HepG2 (cell line): Measurements from ENCODE around the gene GLIS1. TPM values are rescaled to one million over a fixed set of nuclear protein-coding genes. Genes with fewer than 3 reads are reported as not detected.

Experiments used
- ATAC-seq: fragments of 200-7000 bp; cut with Tn5 transposase; 3 replicates; pipeline ENCODE4 v1.9.1; 2020; ENCODE audit warnings: mild to moderate bottlenecking, moderate library complexity
- BruUV-seq: library from RNA; stranded (reverse); fragments of 400-500 nt; replicated peaks from 2 replicates; lab custom pipeline; 2021; lab: Mats Ljungman, UMichigan
- CTCF ChIA-PET: fragments of 300-600 bp; formaldehyde crosslinking; extraction: SDS; loops from one replicate; lab custom pipeline; 2021; ENCODE audit warnings: low total read pairs, inconsistent platforms, low intra/inter-chr PET ratio; lab: Yijun Ruan, JAX
- POLR2A ChIA-PET: fragments of 350-600 bp; sonication (Branson Sonifier 250); formaldehyde crosslinking; loops from one replicate; lab custom pipeline; 2020; ENCODE audit warnings: antibody characterized with exemption, inconsistent platforms; lab: Yijun Ruan, JAX
- DNase-seq: peaks from one replicate; pipeline ENCODE4 v3.0.0-alpha.2; 2015; ENCODE audit warnings: low spot score
- FAIRE-seq: peaks from 3 replicates; lab custom pipeline; 2011; peaks lifted over from hg19 to GRCh38; lab: Jason Lieb, UNC
- H2AFZ ChIP-seq: one replicate; pipeline ENCODE4 v1.6.1; 2011; ENCODE audit warnings: low read length, inconsistent platforms
- H3K27ac ChIP-seq: fragments of 300-600 bp; 3 replicates; pipeline ENCODE4 v1.8.0; 2011; ENCODE audit warnings: mixed run types, mild to moderate bottlenecking, mixed read lengths, low read length, inconsistent platforms; ENCODE audit not compliant: insufficient read depth; ENCODE audit errors: extremely low read length
- H3K27me3 ChIP-seq, 2 experiments: fragments of 200-600 bp in 1 of 2; 2 replicates in 1 of 2; 3 replicates in 1 of 2; pipeline versions ENCODE4 v1.6.0 to v1.8.0; 2011; ENCODE audit warnings: low read length in 2 of 2, mild to moderate bottlenecking in 2 of 2, moderate library complexity in 2 of 2, inconsistent platforms in 1 of 2; ENCODE audit not compliant: insufficient read depth in 2 of 2, control insufficient read depth in 1 of 2
- H3K36me3 ChIP-seq, 2 experiments: fragments of 200-600 bp in 1 of 2; replicated peaks in 1 of 2; 2 replicates in 1 of 2; 3 replicates in 1 of 2; pipeline versions ENCODE4 v1.5.1 to v1.8.0; 2011; ENCODE audit warnings: low read length in 2 of 2, inconsistent platforms in 1 of 2; ENCODE audit not compliant: insufficient read depth in 2 of 2, control insufficient read depth in 1 of 2
- H3K4me1 ChIP-seq: 2 replicates; pipeline ENCODE4 v1.5.1; 2012; ENCODE audit warnings: low read length, inconsistent platforms; ENCODE audit not compliant: insufficient read depth
- H3K4me2 ChIP-seq: 2 replicates; pipeline ENCODE4 v1.6.0; 2011; ENCODE audit warnings: low read depth, low read length, inconsistent platforms
- H3K4me3 ChIP-seq, 3 experiments: fragments of 200-600 bp in 1 of 3; sonication (generic), shearing (Covaris generic) in 1 of 3; replicated peaks in 1 of 3; 2 replicates each; pipeline ENCODE4 v1.5.1; 2011 to 2016; ENCODE audit warnings: low read length in 3 of 3, inconsistent platforms in 2 of 3, low read depth in 2 of 3, mild to moderate bottlenecking in 2 of 3, control low read depth in 1 of 3, mixed read lengths in 1 of 3; ENCODE audit not compliant: insufficient read depth in 1 of 3
- H3K79me2 ChIP-seq: one replicate; pipeline ENCODE4 v1.6.1; 2011; ENCODE audit warnings: low read length, inconsistent platforms; ENCODE audit not compliant: insufficient read depth
- H3K9ac ChIP-seq: 2 replicates; pipeline ENCODE4 v1.6.0; 2011; ENCODE audit warnings: mild to moderate bottlenecking, low read depth, low read length, inconsistent platforms; ENCODE audit not compliant: insufficient read depth
- H3K9me3 ChIP-seq: 2 replicates; pipeline ENCODE4 v1.5.1; 2012; ENCODE audit warnings: mild to moderate bottlenecking, low read length
- H4K20me1 ChIP-seq: 2 replicates; pipeline ENCODE4 v1.6.0; 2011; ENCODE audit warnings: inconsistent platforms, mild to moderate bottlenecking, low read length, moderate library complexity; ENCODE audit not compliant: insufficient read depth
- ATF7 ChIP-seq, 2 experiments: fragments of 450-650 bp in 1 of 2; sonication (generic) in 1 of 2; formaldehyde crosslinking in 1 of 2; IDR thresholded peaks; 2 replicates each; pipeline versions ENCODE4 v1.4.0 to v1.6.1; 2016 to 2020; ENCODE audit warnings: antibody characterized with exemption in 1 of 2, mild to moderate bottlenecking in 1 of 2, missing genetic modification reagents in 1 of 2
- CBX5 ChIP-seq: sonication (generic); formaldehyde crosslinking; IDR thresholded peaks from 2 replicates; pipeline ENCODE4 v1.4.0; 2020; ENCODE audit warnings: missing genetic modification reagents, borderline replicate concordance
- FOXK2 ChIP-seq: fragments of 450-650 bp; IDR thresholded peaks from 2 replicates; pipeline ENCODE4 v1.6.1; 2016
- KLF6 ChIP-seq: IDR thresholded peaks from 2 replicates; pipeline ENCODE4 v1.8.0; 2016; ENCODE audit warnings: missing biosample characterization, missing genetic modification reagents
- MIXL1 ChIP-seq: IDR thresholded peaks from 2 replicates; pipeline ENCODE4 v1.6.1; 2016
- TMF1 ChIP-seq: sonication (generic); formaldehyde crosslinking; IDR thresholded peaks from 2 replicates; pipeline ENCODE4 v1.8.1; 2022; ENCODE audit warnings: low read depth, missing genetic modification reagents
- ZKSCAN5 ChIP-seq: sonication (generic); formaldehyde crosslinking; IDR thresholded peaks from 2 replicates; pipeline ENCODE4 v1.5.1; 2020; ENCODE audit warnings: mild to moderate bottlenecking, missing genetic modification reagents
- WGBS: methylation state at CpG from one replicate; pipeline ENCODE4 v1.1.6; 2017; ENCODE audit warnings: low lambda C conversion rate; 5-methylcytosine and 5-hydroxymethylcytosine counted together
- in situ Hi-C: cut with HindIII; loops from 2 replicates; pipeline ENCODE4 v1.10.0; 2017; ENCODE audit warnings: low pct_unique_long_range_greater_than_20kb; ENCODE audit not compliant: extremely low pct_ligation_motif_present
- intact Hi-C: fragments of 100-400 bp; cut with micrococcal nuclease; formaldehyde crosslinking; loops from one replicate; pipeline ENCODE4 v1.10.0; 2022; ENCODE audit not compliant: unreplicated experiment
- polyA plus RNA-seq, 8 experiments: library from polyadenylated mRNA; depleted of rRNA in 3 of 8; stranded (reverse) in 7 of 8; unstranded in 1 of 8; fragments of >200 nt; fragmentation: Illumina TruSeq in 4 of 8; extraction: Trizol in 4 of 8; gene quantifications; 2 replicates each; pipeline versions ENCODE4 v1.2.1 to v1.2.3, GENCODE V29; 2011 to 2016; ENCODE audit warnings: low read depth in 4 of 8, missing spikeins in 1 of 8, mixed read lengths in 1 of 8; ENCODE audit not compliant: insufficient read depth in 1 of 8
- total RNA-seq, 5 experiments: library from RNA; depleted of rRNA; stranded (reverse); fragments of >200 nt; fragmentation: Illumina TruSeq; extraction: Trizol; gene quantifications; 2 replicates each; pipeline ENCODE4 v1.2.3, GENCODE V29; 2016; ENCODE audit warnings: low read depth in 1 of 5
- TF ChIP-seq, protein P1 (sequence below): sonication (generic); formaldehyde crosslinking; IDR thresholded peaks from 2 replicates; pipeline ENCODE4 v1.4.0; 2020; ENCODE audit warnings: low read depth, mild to moderate bottlenecking, missing genetic modification reagents
- TF ChIP-seq, protein P2 (sequence below): IDR thresholded peaks from 2 replicates; pipeline ENCODE4 v1.6.1; 2016
- TF ChIP-seq, protein P3 (sequence below): sonication (generic); formaldehyde crosslinking; conservative IDR thresholded peaks from 2 replicates; pipeline ENCODE4 v1.8.1; 2023; ENCODE audit warnings: missing genetic modification reagents

The GLIS1 gene
- total and polyA plus RNA-seq, 2 of the 13 experiments (the other 11 are each of a cell fraction or from before 2014, with no cell fraction given), result 0.03 TPM; not detected in 1

DNA sequence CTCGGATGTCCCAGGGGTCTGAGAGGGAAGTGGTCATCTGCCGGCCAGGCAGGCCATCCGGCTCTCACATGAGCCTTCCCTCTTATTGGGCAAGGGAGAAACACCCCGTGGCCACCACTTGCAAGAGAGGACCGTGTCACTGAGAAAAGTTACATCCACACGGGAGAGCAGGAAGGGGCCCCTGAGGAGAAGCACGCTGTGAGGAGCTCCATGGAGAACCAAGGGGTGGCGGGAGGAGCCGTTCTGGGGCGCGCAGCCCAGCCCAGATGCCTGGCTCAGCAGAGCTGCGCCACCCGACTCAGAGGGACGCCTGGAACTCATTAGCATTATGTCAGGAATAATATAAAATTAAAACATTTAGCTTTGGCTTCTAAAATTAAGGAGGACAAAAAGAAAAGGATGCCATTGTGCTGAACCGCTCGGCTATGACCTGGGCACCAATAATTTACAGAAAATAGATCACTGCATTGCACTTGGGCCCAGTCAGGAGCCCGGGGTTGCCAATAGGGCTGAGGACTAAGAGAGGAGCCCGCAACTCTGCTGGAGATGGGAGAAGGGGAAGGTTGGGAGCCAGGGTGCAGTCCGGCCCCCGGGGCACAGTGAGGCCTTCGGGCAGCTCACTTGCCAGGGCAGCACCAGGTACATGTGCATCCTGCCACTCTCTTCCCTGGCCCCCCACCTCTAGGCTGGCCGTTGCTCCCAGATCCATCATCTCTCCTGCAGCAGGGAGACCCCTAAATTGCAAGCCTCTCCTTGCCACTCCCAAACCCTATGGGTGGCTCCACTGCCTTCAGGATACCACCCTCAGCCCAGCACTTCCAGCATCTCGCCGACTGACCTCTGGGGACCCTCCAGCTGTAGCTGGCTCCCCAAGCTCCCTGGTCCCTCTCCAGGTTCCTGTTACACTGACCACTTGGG is 194.9 kb downstream of the GLIS1 start:
- TF ChIP-seq ZKSCAN5 (CRISPR knock-in tag), result no peak
- TF ChIP-seq, protein P1, sequence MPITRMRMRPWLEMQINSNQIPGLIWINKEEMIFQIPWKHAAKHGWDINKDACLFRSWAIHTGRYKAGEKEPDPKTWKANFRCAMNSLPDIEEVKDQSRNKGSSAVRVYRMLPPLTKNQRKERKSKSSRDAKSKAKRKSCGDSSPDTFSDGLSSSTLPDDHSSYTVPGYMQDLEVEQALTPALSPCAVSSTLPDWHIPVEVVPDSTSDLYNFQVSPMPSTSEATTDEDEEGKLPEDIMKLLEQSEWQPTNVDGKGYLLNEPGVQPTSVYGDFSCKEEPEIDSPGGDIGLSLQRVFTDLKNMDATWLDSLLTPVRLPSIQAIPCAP (CRISPR knock-in tag), result no peak
- no peak for TF ChIP-seq MIXL1 (CRISPR knock-in tag)
- TF ChIP-seq, protein P2, sequence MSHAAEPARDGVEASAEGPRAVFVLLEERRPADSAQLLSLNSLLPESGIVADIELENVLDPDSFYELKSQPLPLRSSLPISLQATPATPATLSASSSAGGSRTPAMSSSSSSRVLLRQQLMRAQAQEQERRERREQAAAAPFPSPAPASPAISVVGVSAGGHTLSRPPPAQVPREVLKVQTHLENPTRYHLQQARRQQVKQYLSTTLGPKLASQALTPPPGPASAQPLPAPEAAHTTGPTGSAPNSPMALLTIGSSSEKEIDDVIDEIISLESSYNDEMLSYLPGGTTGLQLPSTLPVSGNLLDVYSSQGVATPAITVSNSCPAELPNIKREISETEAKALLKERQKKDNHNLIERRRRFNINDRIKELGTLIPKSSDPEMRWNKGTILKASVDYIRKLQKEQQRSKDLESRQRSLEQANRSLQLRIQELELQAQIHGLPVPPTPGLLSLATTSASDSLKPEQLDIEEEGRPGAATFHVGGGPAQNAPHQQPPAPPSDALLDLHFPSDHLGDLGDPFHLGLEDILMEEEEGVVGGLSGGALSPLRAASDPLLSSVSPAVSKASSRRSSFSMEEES (CRISPR knock-in tag), result no peak
- TF ChIP-seq CBX5 (CRISPR knock-in tag), result no peak
- TF ChIP-seq, protein P3, sequence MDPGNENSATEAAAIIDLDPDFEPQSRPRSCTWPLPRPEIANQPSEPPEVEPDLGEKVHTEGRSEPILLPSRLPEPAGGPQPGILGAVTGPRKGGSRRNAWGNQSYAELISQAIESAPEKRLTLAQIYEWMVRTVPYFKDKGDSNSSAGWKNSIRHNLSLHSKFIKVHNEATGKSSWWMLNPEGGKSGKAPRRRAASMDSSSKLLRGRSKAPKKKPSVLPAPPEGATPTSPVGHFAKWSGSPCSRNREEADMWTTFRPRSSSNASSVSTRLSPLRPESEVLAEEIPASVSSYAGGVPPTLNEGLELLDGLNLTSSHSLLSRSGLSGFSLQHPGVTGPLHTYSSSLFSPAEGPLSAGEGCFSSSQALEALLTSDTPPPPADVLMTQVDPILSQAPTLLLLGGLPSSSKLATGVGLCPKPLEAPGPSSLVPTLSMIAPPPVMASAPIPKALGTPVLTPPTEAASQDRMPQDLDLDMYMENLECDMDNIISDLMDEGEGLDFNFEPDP (CRISPR knock-in tag), result no peak
- TF ChIP-seq FOXK2, result no peak
- no peak for TF ChIP-seq TMF1 (CRISPR knock-in tag)
- TF ChIP-seq ATF7 (IDR thresholded peaks at IDR 0.05), result no peak
- no peak for TF ChIP-seq ATF7 (CRISPR knock-in tag; IDR thresholded peaks at IDR 0.05)
- TF ChIP-seq KLF6 (CRISPR knock-in tag), result no peak
- Histone ChIP-seq H3K4me3 (no peak overlapping the region), H3K27me3 (peaks cover 5 to 65% of the 10 kb centered on the region in 2 experiments; a peak in 4 of 5 replicates), H3K4me1 (no peaks in the 10 kb centered on the region), H2AFZ (no peak overlapping the region), H3K27ac (no peak overlapping the region), H4K20me1 (no peaks in the 10 kb centered on the region), H3K4me2 (no peak overlapping the region), H3K9me3 (no peaks in the 10 kb centered on the region), H3K79me2 (no peaks in the 10 kb centered on the region), H3K36me3 (no peaks in the 10 kb centered on the region), H3K9ac (no peak overlapping the region)
- DNase-seq (no peak), ATAC-seq (no peak), FAIRE-seq (no peak)
- in situ Hi-C loops, result no loop called here
- ChIA-PET CTCF (no interaction called here), POLR2A (no interaction called here)
- 13% methylated on average over 16 of the region's 24 CpGs for WGBS
- intact Hi-C loops, result no loop called here
- no TSS peak for BruUV-seq
